Stomach (tissue), 4 donors: ENCODE measurements around the gene ITSN2.

Experiments used
- EP300 ChIP-seq: sonication (generic); formaldehyde crosslinking; IDR thresholded peaks from one replicate; pipeline ENCODE4 v1.6.1; 2017; ENCODE audit warnings: antibody characterized with exemption
- POLR2A ChIP-seq, 4 donors: fragments of 450-650 bp; IDR thresholded peaks; one replicate each; pipeline ENCODE4 v1.6.1; 2016; ENCODE audit warnings: antibody characterized with exemption in 4 of 4, control low read depth in 2 of 4, mild to moderate bottlenecking in 1 of 4, moderate library complexity in 1 of 4
- TF ChIP-seq, protein P1 (sequence below), 7 experiments: fragments of 450-650 bp in 4 of 7; fragments of 200-600 bp in 3 of 7; sonication (generic) in 3 of 7; IDR thresholded peaks; one replicate each; pipeline ENCODE4 v1.5.1; 2016 to 2019; ENCODE audit warnings: antibody characterized with exemption in 7 of 7, control low read depth in 2 of 7, mild to moderate bottlenecking in 1 of 7

GRCh38 chr2:24313744-24314632 lies 46.3 kb downstream of the ITSN2 start:
- TF ChIP-seq, protein P1, sequence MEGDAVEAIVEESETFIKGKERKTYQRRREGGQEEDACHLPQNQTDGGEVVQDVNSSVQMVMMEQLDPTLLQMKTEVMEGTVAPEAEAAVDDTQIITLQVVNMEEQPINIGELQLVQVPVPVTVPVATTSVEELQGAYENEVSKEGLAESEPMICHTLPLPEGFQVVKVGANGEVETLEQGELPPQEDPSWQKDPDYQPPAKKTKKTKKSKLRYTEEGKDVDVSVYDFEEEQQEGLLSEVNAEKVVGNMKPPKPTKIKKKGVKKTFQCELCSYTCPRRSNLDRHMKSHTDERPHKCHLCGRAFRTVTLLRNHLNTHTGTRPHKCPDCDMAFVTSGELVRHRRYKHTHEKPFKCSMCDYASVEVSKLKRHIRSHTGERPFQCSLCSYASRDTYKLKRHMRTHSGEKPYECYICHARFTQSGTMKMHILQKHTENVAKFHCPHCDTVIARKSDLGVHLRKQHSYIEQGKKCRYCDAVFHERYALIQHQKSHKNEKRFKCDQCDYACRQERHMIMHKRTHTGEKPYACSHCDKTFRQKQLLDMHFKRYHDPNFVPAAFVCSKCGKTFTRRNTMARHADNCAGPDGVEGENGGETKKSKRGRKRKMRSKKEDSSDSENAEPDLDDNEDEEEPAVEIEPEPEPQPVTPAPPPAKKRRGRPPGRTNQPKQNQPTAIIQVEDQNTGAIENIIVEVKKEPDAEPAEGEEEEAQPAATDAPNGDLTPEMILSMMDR (IDR thresholded peaks at IDR 0.05), result no peak
- TF ChIP-seq POLR2A (IDR thresholded peaks at IDR 0.05) (no peak), EP300 (no peak)
